CD4-positive, alpha-beta memory T cell (primary cell): Measurements from ENCODE around the gene SYNRG. TPM values are rescaled to one million over a fixed set of nuclear protein-coding genes. Genes with fewer than 3 reads are reported as not detected.
A peak's percentile ranks its signal among the peaks of the same experiment; 100 is the strongest.

ENCODE experiments used
- CTCF ChIA-PET: fragments of 350-600 bp; sonication (Branson Sonifier 250); formaldehyde crosslinking; loops from one replicate; lab custom pipeline; 2021; ENCODE audit warnings: inconsistent platforms; ENCODE audit not compliant: partially characterized antibody; lab: Charles Lee
- POLR2A ChIA-PET: fragments of 350-600 bp; sonication (Branson Sonifier 250); formaldehyde crosslinking; loops from one replicate; lab custom pipeline; 2021; ENCODE audit not compliant: partially characterized antibody; lab: Charles Lee
- DNase-seq, 5 donors: peaks; one replicate each; pipeline versions ENCODE4 v3.0.0 to v3.0.0-alpha.2; 2020 to 2022; ENCODE audit warnings: mixed read lengths in 1 of 5
- H3K27ac ChIP-seq: one replicate; pipeline ENCODE4 v1.7.0; 2013; ENCODE audit warnings: low read depth, low read length
- H3K27me3 ChIP-seq: 2 replicates; pipeline ENCODE4 v1.7.0; 2013; ENCODE audit warnings: mild to moderate bottlenecking, low read length, moderate library complexity; ENCODE audit not compliant: insufficient read depth
- H3K36me3 ChIP-seq: 2 replicates; pipeline ENCODE4 v1.7.0; 2013; ENCODE audit warnings: mild to moderate bottlenecking, low read length, moderate library complexity; ENCODE audit not compliant: insufficient read depth
- H3K4me1 ChIP-seq: 2 replicates; pipeline ENCODE4 v1.7.0; 2013; ENCODE audit warnings: mild to moderate bottlenecking, low read length, moderate library complexity; ENCODE audit not compliant: insufficient read depth
- H3K4me3 ChIP-seq, 2 donors: one replicate each; pipeline ENCODE4 v1.7.0; 2013; ENCODE audit warnings: low read length in 2 of 2, mild to moderate bottlenecking in 1 of 2
- H3K9me3 ChIP-seq, 2 donors: one replicate each; pipeline ENCODE4 v1.7.0; 2013; ENCODE audit warnings: low read length in 2 of 2, control low read depth in 1 of 2; ENCODE audit not compliant: control insufficient read depth in 1 of 2
- H3K27ac Mint-ChIP-seq, 7 donors: one replicate each; pipeline ENCODE4 v1.8.0; 2020 to 2021; ENCODE audit warnings: mixed read lengths in 7 of 7, mild to moderate bottlenecking in 6 of 7, inconsistent platforms in 3 of 7, moderate library complexity in 3 of 7
- H3K27me3 Mint-ChIP-seq, 2 donors: one replicate each; pipeline ENCODE4 v1.8.0; 2020 to 2021; ENCODE audit warnings: mixed read lengths in 2 of 2
- H3K36me3 Mint-ChIP-seq, 2 donors: one replicate each; pipeline ENCODE4 v1.8.0; 2020 to 2021; ENCODE audit warnings: mixed read lengths in 2 of 2, inconsistent platforms in 1 of 2, mild to moderate bottlenecking in 1 of 2
- H3K4me1 Mint-ChIP-seq, 4 donors: one replicate each; pipeline ENCODE4 v1.8.0; 2020 to 2021; ENCODE audit warnings: mixed read lengths in 4 of 4, mild to moderate bottlenecking in 1 of 4
- H3K4me3 Mint-ChIP-seq, 8 donors: one replicate each; pipeline ENCODE4 v1.8.0; 2020 to 2021; ENCODE audit warnings: mixed read lengths in 8 of 8, mild to moderate bottlenecking in 7 of 8, moderate library complexity in 6 of 8, inconsistent platforms in 3 of 8
- H3K9me3 Mint-ChIP-seq, 8 donors: one replicate each; pipeline ENCODE4 v1.8.0; 2020 to 2021; ENCODE audit warnings: mixed read lengths in 8 of 8, mild to moderate bottlenecking in 5 of 8, inconsistent platforms in 3 of 8, moderate library complexity in 1 of 8
- intact Hi-C: fragments of 100-400 bp; cut with micrococcal nuclease; formaldehyde crosslinking; loops from one replicate; pipeline ENCODE4 v1.15.1; 2023
- polyA plus RNA-seq, 2 donors: library from polyadenylated mRNA; unstranded; fragments of 300-500 nt; fragmentation: Illumina TruSeq; gene quantifications; one replicate each; pipeline ENCODE4 v1.2.3, GENCODE V29; 2021
- total RNA-seq, 2 experiments: library from RNA; stranded (reverse); gene quantifications; one replicate each; pipeline ENCODE4 v1.2.3, GENCODE V29; 2021

The SYNRG gene
- total and polyA plus RNA-seq, 4 experiments from 2014 or later: 34.2 to 148 (median 116) TPM

GRCh38 chr17:37604556-37604955 lies 4.7 kb downstream of the SYNRG start:
- CTCF ChIA-PET: interaction anchor here (0.6 to 1.7 kb wide), 6 partner anchors 10 to 93 kb away, joined by 3 to 5 read pairs (median 3); no protein-coding TSS in a partner anchor
- Mint-ChIP-seq H3K4me1 (peaks cover 38 to 86% (median 58%) of the 10 kb centered on the region in 4 donors), H3K4me3 (peak overlapping the region; percentile 65 to 95 (median 82)), H3K27ac (peak overlapping the region; percentile 77 to 94 (median 90)), H3K36me3 (peaks cover 13 to 45% of the 10 kb centered on the region in 2 donors), H3K27me3 (no peaks in the 10 kb centered on the region), H3K9me3 (no peaks in the 10 kb centered on the region)
- Histone ChIP-seq H3K4me3 (peak overlapping the region in 1 of 2 donors; percentile 9), H3K36me3 (peaks cover 10% of the 10 kb centered on the region), H3K27me3 (no peaks in the 10 kb centered on the region), H3K4me1 (peaks cover 58% of the 10 kb centered on the region), H3K27ac (peak overlapping the region; percentile 81), H3K9me3 (no peaks in the 10 kb centered on the region)
- DNase-seq: no peak
- POLR2A ChIA-PET: interaction anchor here (0.6 to 2.3 kb wide), 5 partner anchors 10 to 61 kb away, joined by 3 to 6 read pairs (median 3); no protein-coding TSS in a partner anchor
- intact Hi-C loops: loop anchor here (10.0 kb wide), 2 partner anchors 250 to 1060 kb away; partner anchors contain the start of gene GGNBP2

DNA sequence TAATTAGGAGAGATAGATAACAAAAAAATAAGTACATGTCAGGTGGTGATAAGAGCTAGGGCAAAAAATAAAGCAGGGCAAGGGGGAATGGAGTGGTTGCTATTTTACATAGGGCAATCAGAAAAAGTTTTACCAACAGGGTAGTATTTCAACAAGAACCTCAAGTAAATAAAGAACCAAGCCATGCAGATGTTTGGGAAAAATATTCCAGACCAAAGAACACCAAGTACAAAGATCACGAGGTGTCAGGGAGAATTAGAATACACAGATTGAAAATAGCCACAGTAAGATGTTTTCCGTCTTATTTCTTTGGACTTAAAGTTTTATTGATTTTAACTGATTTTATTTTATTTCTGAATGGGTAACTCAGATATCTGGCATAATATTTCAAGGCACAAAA lies 11.1 kb downstream of the SYNRG start:
- no peaks in the 10 kb centered on the region for H3K27me3 Mint-ChIP-seq
- no peak for DNase-seq
- ChIA-PET CTCF (no interaction called here), POLR2A (no interaction called here)
- H3K4me3 Mint-ChIP-seq: peak overlapping the region in 1 of 8 donors; percentile 50
- H3K36me3 Mint-ChIP-seq: peaks cover 46 to 74% of the 10 kb centered on the region in 2 donors
- intact Hi-C loops: no loop called here
- H3K4me1 Mint-ChIP-seq: peaks cover 43 to 73% (median 56%) of the 10 kb centered on the region in 4 donors
- H3K4me1 ChIP-seq: peaks cover 27% of the 10 kb centered on the region
- H3K27ac Mint-ChIP-seq: peak overlapping the region in 5 of 7 donors; percentile 36 to 79 (median 60)
- no peak overlapping the region for H3K4me3 ChIP-seq
- H3K27ac ChIP-seq: no peak overlapping the region
- no peaks in the 10 kb centered on the region for H3K9me3 ChIP-seq
- no peaks in the 10 kb centered on the region for H3K9me3 Mint-ChIP-seq
- peaks cover 45% of the 10 kb centered on the region for H3K36me3 ChIP-seq
- no peaks in the 10 kb centered on the region for H3K27me3 ChIP-seq

GRCh38 chr17:37592291-37592690 lies 16.9 kb downstream of the SYNRG start:
- no peak for DNase-seq
- Histone ChIP-seq H3K9me3 (no peaks in the 10 kb centered on the region), H3K36me3 (peaks cover 38% of the 10 kb centered on the region), H3K27ac (no peak overlapping the region), H3K4me3 (no peak overlapping the region), H3K27me3 (no peaks in the 10 kb centered on the region), H3K4me1 (peaks cover 59% of the 10 kb centered on the region)
- Mint-ChIP-seq H3K9me3 (no peaks in the 10 kb centered on the region), H3K27me3 (no peaks in the 10 kb centered on the region), H3K4me3 (peak overlapping the region in 3 of 8 donors; percentile 37 to 51 (median 44)), H3K4me1 (peaks cover 43 to 84% (median 60%) of the 10 kb centered on the region in 4 donors), H3K27ac (no peak overlapping the region), H3K36me3 (peaks cover 44 to 78% of the 10 kb centered on the region in 2 donors)
- intact Hi-C loops: no loop called here
- POLR2A ChIA-PET: interaction anchor here (1.0 to 2.3 kb wide), 2 partner anchors 13 to 16 kb away, joined by 4 to 13 read pairs; partner anchors contain the start of gene SYNRG
- CTCF ChIA-PET: interaction anchor here (0.8 to 1.0 kb wide), 2 partner anchors 13 to 17 kb away, joined by 3 read pairs; partner anchors contain the start of gene SYNRG

GRCh38 chr17:37585066-37585465 lies 24.2 kb downstream of the SYNRG start:
- H3K9me3 ChIP-seq: no peaks in the 10 kb centered on the region
- H3K4me1 ChIP-seq: peaks cover 27% of the 10 kb centered on the region
- H3K4me3 ChIP-seq: no peak overlapping the region
- Mint-ChIP-seq H3K27ac (peak overlapping the region in 1 of 7 donors; percentile 48), H3K27me3 (no peaks in the 10 kb centered on the region), H3K36me3 (peaks cover 34 to 63% of the 10 kb centered on the region in 2 donors), H3K4me3 (no peak overlapping the region), H3K9me3 (no peaks in the 10 kb centered on the region), H3K4me1 (peaks cover 15 to 26% (median 21%) of the 10 kb centered on the region in 4 donors)
- CTCF ChIA-PET: no interaction called here
- H3K27me3 ChIP-seq: no peaks in the 10 kb centered on the region
- no peak for DNase-seq
- H3K27ac ChIP-seq: no peak overlapping the region
- H3K36me3 ChIP-seq: peaks cover 57% of the 10 kb centered on the region
- intact Hi-C loops: no loop called here
- POLR2A ChIA-PET: no interaction called here

- DNase-seq: no peak
- H3K27ac ChIP-seq: no peak overlapping the region
- ChIA-PET POLR2A (no interaction called here), CTCF (no interaction called here)
- H3K9me3 ChIP-seq: no peaks in the 10 kb centered on the region
- intact Hi-C loops: no loop called here
- no peak overlapping the region for H3K4me3 Mint-ChIP-seq
- no peak overlapping the region for H3K4me3 ChIP-seq
- H3K27me3 ChIP-seq: no peaks in the 10 kb centered on the region
- no peaks in the 10 kb centered on the region for H3K9me3 Mint-ChIP-seq
- H3K36me3 ChIP-seq: peaks cover 36% of the 10 kb centered on the region
- peaks cover 60 to 71% of the 10 kb centered on the region in 2 donors for H3K36me3 Mint-ChIP-seq
- peaks cover 3 to 16% (median 9%) of the 10 kb centered on the region in 4 donors for H3K4me1 Mint-ChIP-seq
- no peaks in the 10 kb centered on the region for H3K4me1 ChIP-seq
- no peaks in the 10 kb centered on the region for H3K27me3 Mint-ChIP-seq
- H3K27ac Mint-ChIP-seq: peak overlapping the region in 2 of 7 donors; percentile 27 to 32
Observed at GRCh38 chr17:37576281-37576680, 32.9 kb downstream of the SYNRG start.

GRCh38 chr17:37574427-37574826 lies 34.8 kb downstream of the SYNRG start:
- Mint-ChIP-seq H3K27ac (peak overlapping the region in 6 of 7 donors; percentile 7 to 57 (median 32)), H3K27me3 (no peaks in the 10 kb centered on the region), H3K9me3 (no peaks in the 10 kb centered on the region), H3K4me1 (peaks cover 3 to 15% (median 9%) of the 10 kb centered on the region in 4 donors), H3K36me3 (peaks cover 58 to 75% of the 10 kb centered on the region in 2 donors), H3K4me3 (no peak overlapping the region)
- CTCF ChIA-PET: no interaction called here
- intact Hi-C loops: no loop called here
- no peaks in the 10 kb centered on the region for H3K27me3 ChIP-seq
- H3K4me3 ChIP-seq: no peak overlapping the region
- H3K27ac ChIP-seq: no peak overlapping the region
- no peaks in the 10 kb centered on the region for H3K4me1 ChIP-seq
- DNase-seq: no peak
- H3K36me3 ChIP-seq: peaks cover 45% of the 10 kb centered on the region
- no peaks in the 10 kb centered on the region for H3K9me3 ChIP-seq
- POLR2A ChIA-PET: no interaction called here

DNA sequence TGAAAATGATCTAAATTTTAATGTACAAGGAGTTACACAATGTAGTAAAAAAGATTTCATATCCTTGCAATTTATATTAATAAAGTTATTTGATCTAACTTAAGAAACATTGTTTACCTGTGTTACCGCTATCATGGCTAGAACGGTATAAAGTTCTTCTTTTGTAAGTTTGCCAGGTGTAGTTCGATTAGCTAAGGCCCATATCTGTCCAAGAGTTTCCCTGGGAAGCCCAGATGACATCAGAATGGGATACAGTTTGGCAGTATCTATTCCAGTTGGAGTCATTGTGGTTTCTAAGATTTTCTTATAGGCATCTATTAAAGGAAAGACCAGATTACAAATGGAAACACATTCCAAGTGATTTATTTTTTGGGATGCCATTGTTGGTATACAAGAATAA lies 37.5 kb downstream of the SYNRG start:
- H3K4me3 Mint-ChIP-seq: no peak overlapping the region
- no peaks in the 10 kb centered on the region for H3K27me3 Mint-ChIP-seq
- H3K9me3 ChIP-seq: no peaks in the 10 kb centered on the region
- no peaks in the 10 kb centered on the region for H3K9me3 Mint-ChIP-seq
- no peak overlapping the region for H3K27ac Mint-ChIP-seq
- intact Hi-C loops: no loop called here
- DNase-seq: no peak
- ChIA-PET POLR2A (interaction anchor here (1.5 kb wide), 1 partner anchor 37 kb away, joined by 7 read pairs; the partner anchor contains the start of gene SYNRG), CTCF (interaction anchor here (1.2 to 2.8 kb wide), 2 partner anchors 9 to 38 kb away, joined by 3 to 13 read pairs; partner anchors contain the start of gene SYNRG)
- no peak overlapping the region for H3K27ac ChIP-seq
- H3K4me1 ChIP-seq: no peaks in the 10 kb centered on the region
- H3K36me3 Mint-ChIP-seq: peaks cover 69 to 80% of the 10 kb centered on the region in 2 donors
- peaks cover 4 to 18% (median 10%) of the 10 kb centered on the region in 4 donors for H3K4me1 Mint-ChIP-seq
- peaks cover 57% of the 10 kb centered on the region for H3K36me3 ChIP-seq
- no peaks in the 10 kb centered on the region for H3K27me3 ChIP-seq
- H3K4me3 ChIP-seq: no peak overlapping the region
